Tibial nerve (tissue), 3 donors: ENCODE data around the gene LCLAT1.

Experiments used
- POLR2A ChIP-seq, 2 donors: fragments of 450-650 bp; IDR thresholded peaks; one replicate each; pipeline ENCODE4 v1.6.1; 2017; ENCODE audit warnings: antibody characterized with exemption in 2 of 2, mild to moderate bottlenecking in 2 of 2, moderate library complexity in 2 of 2
- TF ChIP-seq, protein P1 (sequence below), 5 experiments: fragments of 200-600 bp in 3 of 5; fragments of 450-650 bp in 2 of 5; sonication (generic) in 3 of 5; IDR thresholded peaks; one replicate each; pipeline ENCODE4 v1.5.1; 2016 to 2019; ENCODE audit warnings: antibody characterized with exemption in 5 of 5, mild to moderate bottlenecking in 3 of 5, moderate library complexity in 2 of 5

GRCh38 chr2:30424231-30424630 is 22.8 kb upstream of the LCLAT1 start:
- TF ChIP-seq, protein P1, sequence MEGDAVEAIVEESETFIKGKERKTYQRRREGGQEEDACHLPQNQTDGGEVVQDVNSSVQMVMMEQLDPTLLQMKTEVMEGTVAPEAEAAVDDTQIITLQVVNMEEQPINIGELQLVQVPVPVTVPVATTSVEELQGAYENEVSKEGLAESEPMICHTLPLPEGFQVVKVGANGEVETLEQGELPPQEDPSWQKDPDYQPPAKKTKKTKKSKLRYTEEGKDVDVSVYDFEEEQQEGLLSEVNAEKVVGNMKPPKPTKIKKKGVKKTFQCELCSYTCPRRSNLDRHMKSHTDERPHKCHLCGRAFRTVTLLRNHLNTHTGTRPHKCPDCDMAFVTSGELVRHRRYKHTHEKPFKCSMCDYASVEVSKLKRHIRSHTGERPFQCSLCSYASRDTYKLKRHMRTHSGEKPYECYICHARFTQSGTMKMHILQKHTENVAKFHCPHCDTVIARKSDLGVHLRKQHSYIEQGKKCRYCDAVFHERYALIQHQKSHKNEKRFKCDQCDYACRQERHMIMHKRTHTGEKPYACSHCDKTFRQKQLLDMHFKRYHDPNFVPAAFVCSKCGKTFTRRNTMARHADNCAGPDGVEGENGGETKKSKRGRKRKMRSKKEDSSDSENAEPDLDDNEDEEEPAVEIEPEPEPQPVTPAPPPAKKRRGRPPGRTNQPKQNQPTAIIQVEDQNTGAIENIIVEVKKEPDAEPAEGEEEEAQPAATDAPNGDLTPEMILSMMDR (IDR thresholded peaks at IDR 0.05), result no peak
- no peak for TF ChIP-seq POLR2A (IDR thresholded peaks at IDR 0.05)
